Stimulated activated CD4-positive, alpha-beta T cell treated with anti-CD3 and anti-CD28 coated beads, Interleukin-12 subunit alpha, Interleukin-12 subunit beta, amount 100 ng/mL, for 24 hours (primary cell): ENCODE data around the gene COLQ.

Experiments
- DNase-seq, 2 experiments: peaks; one replicate each; pipeline ENCODE4 v3.0.0-alpha.2; 2020; ENCODE audit warnings: low read depth in 2 of 2

The COLQ gene

DNA sequence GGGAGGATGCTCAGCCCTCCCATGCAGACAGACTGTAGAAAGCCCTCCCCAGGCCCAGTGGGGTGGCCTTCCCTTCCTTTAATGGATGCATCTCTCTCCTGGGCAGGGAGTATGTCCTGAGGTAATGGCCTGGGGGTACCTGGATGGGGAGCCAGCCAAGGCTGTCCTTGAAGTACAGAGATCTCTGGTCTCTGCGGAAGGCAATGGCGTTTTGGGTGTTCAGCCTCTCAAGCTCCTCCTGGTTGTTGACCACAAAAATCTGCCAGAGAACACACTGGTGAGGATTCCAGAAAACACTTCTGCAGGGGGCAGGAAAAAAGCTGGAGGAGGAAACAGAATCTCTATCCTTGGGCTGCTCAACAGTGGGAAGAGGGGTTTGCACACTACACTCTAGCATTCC is 65.2 kb downstream of the COLQ start:
- no peak for DNase-seq

DNA sequence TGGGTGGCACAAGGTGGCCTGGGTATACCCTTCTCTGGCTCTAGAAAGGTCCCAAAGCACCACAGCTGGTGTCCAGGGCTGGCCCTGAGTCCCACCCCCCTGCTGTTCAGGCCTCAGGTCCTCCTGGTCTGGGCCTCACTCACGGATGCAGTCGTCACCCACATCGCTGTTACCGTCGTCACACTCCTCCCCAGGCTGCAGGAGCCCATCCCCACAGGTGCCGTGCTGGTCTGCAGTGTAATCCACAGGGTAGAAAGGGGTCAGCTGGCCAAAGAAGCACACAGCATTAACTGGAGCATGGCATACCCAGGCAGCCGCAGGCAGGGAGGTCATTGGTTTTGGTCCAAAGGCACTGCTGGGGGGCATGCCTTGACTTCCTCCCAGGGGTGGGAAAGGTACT is 65.8 kb downstream of the COLQ start:
- DNase-seq, result no peak

DNA sequence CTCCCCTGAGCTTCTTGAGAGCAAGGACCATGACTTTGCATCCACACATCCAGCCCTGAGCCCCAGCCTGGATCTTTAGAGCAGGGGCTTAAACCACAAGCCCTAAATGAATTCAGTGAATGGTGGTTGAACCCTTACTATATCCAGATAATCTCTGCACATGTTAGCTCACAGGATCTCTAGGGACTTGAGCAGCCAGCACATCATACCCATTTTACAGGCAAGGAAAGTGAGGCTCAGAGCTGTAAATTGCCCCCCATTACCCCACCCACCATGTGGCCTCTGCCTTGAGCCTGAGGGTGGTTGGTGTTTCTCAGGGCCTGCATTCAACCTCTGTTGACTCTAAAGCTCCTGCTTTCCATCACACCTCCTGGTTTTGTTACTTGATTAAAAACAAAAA is 66.5 kb downstream of the COLQ start:
- DNase-seq, result no peak

DNA sequence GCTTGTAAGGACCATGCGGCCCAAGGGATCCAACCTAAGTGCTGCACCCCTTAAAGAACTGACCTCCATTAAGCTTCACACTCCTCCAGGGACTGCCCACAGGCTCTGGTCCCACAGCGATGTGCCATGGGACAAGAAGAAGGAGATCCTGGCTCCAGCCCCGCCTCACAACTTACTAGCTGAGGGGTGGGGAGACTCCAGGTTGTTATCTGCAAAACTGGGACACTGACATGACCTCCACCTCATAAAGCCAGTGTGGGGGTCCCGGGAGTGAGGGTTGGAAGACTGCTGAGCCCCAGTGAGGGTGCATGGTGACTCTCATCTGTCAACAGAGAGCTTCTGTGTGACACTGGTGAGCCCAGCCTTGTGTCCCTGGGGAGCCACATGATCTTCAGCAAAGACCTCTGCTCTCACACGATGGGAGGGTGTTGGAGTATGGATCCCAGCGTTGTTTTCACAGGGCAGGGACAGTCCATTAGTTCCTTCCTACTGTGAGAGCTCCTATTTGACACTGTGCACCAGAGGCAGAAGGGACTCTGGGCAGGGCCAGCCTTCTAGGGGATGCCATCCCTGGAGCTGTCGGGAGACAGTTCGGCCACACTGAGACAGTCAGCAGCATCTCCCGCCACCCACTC is 67.4 kb downstream of the COLQ start:
- DNase-seq, result no peak

DNA sequence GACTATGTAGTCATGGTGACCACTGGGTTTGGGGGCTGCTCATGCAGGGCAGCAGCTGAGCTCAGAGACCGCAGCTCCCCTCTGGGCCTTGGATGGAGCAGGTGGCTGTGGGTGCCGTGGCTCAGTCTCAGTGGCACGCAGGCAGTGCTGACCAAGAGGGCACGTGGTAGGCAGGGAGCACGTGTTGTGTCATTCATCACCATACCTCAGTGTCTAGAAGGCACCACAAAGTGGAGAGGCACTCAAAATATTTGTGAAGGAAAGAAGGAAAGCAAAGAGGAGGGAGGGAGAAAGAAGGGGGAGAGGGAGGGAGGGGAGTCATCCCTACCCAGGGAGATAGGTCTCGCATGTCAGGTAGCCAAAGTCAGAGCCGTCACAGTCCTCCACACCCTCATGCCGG is 68.0 kb downstream of the COLQ start:
- DNase-seq, result no peak

DNA sequence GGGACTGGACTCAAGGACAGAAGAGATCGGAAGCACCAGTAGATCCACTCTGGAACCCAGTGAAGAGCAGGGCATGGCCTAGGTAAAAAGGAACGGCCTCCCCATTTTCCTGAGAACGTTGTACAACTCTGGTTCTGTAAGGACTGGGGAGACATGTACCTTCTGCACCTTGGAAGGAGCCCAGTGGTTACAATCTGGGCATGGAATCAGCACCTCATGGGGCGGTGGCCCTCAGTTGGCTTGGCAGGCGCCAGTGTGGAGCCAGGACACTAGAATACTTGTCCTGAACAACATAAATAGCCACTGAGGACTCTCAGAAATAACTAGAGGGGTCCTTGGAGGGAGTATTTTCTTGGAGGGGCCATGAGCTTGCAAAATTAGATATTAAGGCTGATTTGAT is 68.5 kb downstream of the COLQ start:
- no peak for DNase-seq

DNA sequence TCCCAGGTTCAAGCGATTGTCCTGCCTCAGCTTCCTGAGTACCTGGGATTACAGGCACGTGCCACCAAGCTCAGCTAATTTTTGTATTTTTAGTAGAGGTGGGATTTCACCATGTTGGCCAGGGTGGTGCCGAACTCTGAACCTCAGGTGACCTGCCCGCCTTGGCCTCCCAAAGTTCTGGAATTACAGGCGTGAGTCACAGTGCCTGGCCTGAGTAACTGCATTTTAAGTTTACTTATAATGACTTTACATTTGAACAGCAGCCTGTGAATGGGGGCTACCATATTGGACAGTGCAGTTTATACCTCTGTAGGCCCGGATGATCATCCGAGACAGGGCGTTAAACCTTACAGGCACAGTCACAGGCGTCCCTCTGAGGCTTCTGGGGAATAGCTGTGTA is 69.3 kb downstream of the COLQ start:
- no peak for DNase-seq

DNA sequence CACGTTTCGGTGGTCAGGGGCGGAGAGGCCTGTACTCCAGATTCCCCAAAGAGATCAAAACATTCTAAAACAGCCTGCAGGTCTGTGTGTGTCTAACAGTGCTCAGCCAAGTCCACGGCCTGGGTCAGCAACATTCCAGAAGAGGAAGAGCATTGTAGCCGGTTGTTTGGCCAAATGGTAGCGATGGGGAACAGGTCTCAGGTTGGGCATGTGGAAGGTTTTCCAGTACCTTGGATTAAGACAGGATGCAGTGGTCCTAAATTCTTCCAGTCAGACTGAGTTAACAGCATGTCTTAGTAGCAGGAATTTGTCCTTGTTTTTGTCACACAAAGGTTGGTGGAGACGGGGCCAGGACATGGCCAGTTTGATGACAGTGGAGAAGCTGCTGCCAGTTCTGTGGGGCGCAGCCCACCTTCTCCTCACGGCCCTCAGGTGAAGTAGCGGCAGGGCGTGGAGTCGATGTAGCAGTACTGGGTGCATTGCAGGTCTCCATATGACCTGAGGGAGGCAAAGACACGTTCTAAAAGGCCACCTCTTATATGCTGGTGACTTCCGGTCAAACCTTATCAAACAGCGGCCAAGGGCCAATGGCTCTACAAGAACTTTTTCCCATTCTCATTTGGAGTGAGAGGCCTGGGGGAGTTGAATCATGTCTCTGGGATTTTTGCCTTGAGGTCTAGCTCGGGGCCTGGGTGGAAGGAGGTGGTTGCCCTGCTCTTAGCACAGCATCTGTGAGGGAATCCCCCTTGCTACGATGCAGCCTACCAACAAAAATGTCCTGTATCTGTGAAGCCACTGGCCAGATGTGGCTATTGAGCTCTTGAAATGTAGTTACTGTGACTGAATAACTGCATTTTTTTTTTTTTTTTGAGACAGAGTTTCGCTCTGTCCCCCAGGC is 70.0 kb downstream of the COLQ start:
- DNase-seq, result no peak

DNA sequence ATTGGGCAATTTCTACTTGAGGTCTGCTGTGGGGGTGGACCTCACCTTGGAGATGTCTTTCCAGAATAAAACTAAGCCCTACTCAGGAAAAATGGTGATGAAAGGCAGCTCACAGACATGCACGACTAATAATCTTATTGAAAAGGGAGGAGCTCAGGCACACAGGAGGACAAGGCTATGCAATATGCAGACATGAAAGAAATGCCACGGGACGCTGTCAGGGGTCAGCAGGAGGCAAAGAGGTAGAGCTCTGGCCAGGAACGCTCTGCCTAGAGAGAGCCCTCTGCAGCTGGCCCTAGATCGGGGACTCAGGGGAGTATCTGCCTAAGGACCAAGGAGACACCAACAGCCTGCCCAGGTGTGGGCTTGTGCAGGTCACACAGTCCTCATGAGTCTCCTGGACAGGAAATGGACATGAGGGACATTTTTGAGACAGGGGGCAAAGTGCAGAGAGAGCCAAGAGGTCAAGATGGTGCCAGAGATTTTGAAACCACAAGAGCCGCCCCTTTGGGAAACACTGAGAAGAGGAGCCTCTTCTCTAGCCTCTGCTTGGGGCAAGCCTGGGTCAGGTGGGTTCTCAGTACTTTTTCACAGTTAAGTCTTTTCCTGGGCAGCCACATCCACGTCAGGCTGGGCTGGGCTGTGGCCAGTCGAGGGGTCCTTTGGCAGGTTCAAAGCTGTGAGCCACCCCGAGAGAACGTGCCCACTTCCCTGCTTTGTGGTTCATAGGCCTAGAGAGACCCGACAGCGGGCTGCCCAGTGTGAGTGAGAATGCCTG is 70.9 kb downstream of the COLQ start:
- no peak for DNase-seq

DNA sequence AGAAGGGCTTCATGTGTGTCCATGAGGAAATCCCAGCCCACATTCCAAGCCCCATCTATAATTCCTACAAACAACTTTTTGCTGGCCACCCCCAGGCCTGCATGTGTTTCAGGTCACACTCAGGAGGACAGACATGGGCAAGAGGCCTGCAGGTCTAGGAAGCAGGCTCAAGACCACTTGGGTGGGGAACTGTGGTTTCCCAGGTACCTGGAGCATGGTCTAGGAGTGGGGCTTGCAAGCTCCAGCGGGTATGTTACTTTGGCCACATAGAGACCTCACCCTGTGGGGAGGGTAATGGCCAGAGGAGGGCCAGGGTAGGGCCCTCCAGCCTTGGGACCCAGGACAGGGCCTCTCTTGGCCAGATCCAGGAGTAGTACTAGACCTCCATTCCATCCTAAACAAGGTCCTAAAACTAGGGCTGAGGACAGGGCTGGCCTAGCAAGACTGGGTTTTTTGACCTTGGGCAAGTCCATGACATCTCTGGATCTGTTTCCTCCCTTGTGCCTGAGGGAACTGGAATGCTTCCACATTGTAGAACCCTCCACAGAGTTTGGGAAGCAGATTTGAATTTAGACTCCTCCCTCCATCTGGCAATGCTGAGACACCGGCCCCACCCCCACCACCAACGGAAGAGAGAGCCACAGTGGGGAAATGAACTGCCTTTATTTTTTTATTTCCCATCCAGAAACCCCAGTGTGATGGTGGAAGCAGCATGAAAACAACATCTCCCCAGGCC is 71.8 kb downstream of the COLQ start:
- DNase-seq, result no peak

DNA sequence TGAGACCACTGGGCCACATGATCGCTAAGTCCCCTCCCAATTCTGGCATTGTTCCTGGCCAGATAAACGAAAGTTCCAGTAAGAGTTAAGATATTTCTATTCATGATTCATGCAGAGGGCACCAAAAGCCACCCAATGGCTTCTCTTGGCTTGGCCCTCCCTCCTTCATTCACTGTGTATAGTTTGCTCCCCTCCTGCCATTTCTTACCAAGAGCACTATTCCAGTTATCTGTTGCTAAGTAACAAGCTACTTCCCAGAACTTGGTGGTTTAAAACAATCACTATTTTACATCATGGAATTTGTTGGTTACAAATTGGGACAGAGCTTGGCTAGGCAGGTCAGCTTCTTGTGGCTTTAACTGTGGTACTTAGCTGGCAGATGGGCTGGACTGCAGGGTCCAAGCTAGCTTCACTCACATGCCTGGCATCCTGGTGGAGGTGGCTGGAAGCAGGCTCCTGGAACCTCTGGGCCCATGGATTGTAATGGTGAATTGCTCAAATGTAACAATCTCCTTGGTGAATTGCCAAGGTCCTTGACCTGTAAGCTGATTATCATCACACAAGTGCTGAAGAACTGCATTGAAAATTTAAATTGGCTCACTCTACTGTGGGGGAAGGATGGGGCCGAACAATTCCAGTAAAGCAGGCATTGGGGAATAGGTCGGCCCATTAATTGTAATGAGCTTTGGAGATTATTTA is 77.5 kb downstream of the COLQ start:
- DNase-seq, result no peak

DNA sequence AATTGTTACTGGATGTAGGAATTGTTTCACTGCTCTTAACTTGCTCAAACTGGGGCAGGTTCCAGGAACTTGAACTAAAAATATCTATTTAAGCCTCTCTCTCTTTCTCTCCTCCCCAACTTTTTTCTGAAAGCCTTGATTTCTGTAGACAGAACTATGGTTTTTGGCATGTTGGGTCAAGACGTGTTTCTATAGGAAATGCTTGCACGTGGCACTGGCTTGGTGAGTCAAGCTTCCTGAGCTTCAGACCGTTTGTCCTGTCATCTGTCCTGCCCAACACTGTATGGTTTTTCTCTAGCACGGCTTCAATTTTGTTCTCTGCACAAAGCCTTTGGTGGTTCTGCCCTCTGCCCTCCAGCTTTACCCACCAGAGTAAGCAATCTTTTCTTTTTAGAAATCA is 80.6 kb downstream of the COLQ start:
- DNase-seq, result no peak

DNA sequence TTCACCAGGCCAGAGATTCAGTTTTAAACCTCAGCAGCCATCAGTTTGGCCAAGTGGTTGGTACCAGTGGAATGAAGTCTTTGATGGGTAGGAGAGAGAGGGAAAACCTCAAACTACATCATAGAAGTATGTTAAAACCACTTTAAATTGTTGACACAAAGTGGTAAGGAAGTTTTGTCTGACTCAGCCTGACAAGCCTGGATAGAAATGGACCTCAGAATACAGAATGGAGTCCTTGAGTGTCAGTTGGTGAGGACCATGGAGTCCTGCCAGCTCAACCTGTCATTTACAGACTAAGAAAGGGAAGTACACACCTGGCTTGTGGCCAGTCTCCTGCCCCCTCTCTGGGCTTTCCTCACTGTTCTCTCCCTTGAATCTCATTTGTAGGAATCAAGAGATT is 82.0 kb downstream of the COLQ start:
- no peak for DNase-seq

DNA sequence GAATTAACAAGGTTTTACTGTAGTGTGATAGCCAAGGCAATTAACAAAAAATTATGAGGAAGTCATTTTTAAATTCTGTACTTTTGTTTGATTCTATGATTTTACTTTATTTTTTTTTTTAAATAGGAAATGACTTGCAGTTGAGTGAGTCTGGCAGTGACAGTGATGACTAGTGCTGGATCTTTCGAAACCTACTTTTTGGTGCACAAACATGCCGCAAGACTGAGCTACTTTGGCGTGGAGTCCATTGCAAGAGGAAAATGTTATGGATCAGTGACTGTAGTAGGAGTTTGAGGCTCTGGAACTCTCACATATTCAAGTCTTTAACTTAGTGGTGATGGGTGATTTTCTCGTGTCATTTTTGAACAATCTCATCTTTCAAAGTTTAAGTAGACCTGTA is 82.5 kb downstream of the COLQ start:
- no peak for DNase-seq

DNA sequence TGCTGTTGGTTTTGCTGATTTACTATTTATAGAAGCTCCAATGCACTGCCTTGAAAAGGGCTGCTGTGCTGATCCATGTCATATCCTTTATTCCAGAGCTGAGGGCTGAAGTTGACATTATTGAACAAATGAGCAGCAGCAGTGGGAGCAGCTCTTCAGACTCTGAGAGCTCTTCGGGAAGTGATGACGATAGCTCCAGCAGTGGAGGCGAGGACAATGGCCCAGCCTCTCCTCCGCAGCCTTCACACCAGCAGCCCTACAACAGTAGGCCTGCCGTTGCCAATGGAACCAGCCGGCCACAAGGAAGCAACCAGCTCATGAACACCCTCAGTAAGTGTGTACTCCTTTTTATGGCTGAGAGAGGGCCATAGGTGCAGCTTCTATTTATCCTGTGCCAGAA is 85.3 kb downstream of the COLQ start:
- DNase-seq, result no peak

DNA sequence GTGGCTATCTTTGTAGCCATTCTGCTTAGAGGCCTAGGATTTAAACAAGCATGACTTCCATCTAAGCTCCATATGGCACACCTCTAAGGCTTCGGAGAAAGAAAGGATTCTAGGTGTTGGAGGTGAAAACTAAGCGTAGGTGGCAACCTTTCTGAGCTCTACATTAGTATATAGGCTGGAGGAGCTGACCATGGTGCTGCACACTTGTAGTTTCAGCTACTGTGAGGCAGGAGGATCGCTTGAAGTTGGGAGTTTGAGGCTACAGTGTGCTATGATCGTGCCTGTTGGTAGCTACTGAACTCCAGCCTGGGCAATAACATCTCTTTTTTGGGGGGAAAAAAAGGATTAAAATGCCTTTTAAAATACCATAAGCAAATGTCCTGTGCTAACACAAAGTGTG is 86.8 kb downstream of the COLQ start:
- no peak for DNase-seq

DNA sequence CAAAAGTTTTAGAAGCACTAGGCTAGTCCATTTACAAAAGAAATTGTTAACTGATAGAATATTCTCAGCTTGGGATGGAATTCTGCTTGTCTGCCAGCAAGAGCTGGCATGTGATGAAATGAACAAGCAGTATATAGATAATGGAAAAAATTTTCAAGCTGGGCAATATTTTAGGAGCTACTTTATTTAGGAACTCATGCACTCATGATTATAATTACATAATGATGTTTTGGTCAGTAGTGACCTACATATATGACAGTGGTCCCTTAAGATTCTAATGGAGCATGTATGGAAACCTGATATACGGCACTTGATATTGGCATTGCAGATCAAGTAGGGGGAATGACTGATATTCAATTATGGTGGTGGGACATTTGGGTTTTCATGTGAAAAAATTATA is 88.0 kb downstream of the COLQ start:
- DNase-seq, result no peak

DNA sequence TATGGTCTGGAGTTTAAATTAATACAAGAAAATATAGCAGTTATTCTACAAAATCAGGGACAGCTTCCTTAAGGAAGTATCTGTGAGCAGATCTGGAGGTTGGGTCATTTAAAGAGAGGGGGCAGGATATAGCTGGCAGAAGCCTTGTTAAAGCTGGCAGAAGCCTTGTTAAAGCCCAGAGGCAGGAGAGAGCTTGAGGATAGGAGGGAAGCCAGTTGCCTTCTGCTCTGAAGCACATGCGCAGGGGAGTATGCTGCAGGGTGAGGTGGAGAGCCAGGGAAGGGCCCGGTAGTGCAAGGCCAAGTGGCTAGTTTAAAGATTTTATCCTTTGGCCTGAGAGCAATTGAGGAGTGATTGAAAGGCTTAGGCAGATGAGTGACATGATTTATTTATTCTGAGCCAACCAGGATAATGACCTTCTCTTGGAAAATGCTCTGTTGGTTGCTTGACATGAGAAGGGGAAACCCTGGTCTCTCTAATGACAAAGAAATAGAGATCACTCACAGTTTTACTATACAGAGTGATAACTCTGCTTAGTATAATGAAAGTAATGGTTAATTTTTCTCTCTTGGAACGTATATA is 90.2 kb downstream of the COLQ start:
- no peak for DNase-seq

DNA sequence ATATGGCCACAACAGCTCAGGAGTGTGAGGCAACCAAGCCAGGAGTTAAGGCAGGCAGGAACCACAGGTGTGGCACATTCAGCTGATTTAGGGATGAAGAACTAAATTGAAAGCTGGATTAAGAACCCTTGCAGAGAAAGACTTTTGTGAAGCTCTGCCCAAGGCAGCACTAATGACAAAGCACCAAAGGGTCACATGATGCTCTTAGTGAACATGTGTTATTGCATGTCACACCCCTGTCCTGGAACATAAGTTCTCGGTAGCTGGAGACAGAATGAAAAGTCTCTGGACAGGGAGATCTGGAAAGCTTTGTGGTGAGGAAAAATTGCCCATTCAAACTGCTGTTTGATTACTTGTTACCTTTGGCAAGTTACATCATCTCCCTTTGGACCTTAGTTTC is 90.9 kb downstream of the COLQ start:
- DNase-seq, result no peak

DNA sequence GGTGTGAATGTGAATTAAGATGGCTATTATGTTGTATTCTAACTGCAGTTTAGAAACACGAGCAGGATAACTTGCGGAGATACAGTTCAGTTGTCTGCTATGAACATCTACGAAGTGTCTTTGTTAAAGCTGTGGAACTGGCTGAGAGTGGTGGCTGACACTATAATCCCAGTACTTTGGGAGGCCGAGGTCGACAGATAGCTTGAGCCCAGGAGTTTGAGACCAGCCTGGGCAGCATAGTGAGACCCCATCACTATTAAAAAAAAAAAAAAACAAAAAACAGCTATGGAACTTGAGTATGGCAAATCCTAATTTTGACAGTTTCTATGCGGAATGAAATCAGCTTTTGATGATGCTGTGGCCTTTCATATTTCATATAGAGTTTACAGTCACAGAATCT is 92.4 kb downstream of the COLQ start:
- no peak for DNase-seq

DNA sequence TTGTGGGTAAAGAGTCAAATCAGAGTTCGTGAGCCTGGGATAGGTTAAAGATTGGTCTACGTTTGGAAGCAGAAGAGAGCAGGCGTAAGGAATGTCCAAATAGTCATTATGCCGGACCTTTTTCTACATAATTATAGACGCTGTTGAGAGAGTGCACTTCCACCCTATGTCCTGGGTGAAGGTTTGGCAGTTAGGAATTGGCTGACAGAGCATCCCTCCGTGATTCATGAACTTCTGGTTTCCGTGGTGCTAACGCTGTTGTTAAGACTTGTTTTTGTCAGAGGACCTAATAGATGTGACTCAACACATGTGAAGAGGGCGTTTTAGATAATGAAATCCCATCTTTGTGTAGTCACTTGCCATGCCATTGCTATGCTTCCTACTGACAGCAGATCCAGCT is 93.0 kb downstream of the COLQ start:
- DNase-seq, result no peak
